K562 (cell line): ENCODE measurements around the gene KLHL6. TPM values are rescaled to one million over a fixed set of nuclear protein-coding genes. Genes with fewer than 3 reads are reported as not detected.

ENCODE experiments used
- ASH1L ChIP-seq: fragments of 450-650 bp; IDR thresholded peaks from 2 replicates; pipeline ENCODE4 v1.6.1; 2018; ENCODE audit warnings: borderline replicate concordance, mild to moderate bottlenecking, low read depth; ENCODE audit not compliant: partially characterized antibody
- ATF1 ChIP-seq, 2 experiments: fragments of 450-650 bp in 1 of 2; IDR thresholded peaks; 2 replicates each; pipeline ENCODE4 v1.6.1; 2016; ENCODE audit warnings: missing compliant biosample characterization in 1 of 2, missing genetic modification characterization in 1 of 2
- BACH1 ChIP-seq: fragments of 200-800 bp; sonication (Bioruptor generic); IDR thresholded peaks from 2 replicates; pipeline ENCODE4 v1.6.1; 2016; ENCODE audit warnings: missing genetic modification characterization, missing compliant biosample characterization
- CSDE1 ChIP-seq, 2 experiments: fragments of 450-650 bp; IDR thresholded peaks; 2 replicates each; pipeline ENCODE4 v1.6.1; 2016; ENCODE audit warnings: mild to moderate bottlenecking in 1 of 2
- GATA2 ChIP-seq: sonication (generic); formaldehyde crosslinking; IDR thresholded peaks from 2 replicates; pipeline ENCODE4 v1.4.0; 2020; ENCODE audit warnings: mild to moderate bottlenecking, missing genetic modification reagents
- KDM2B ChIP-seq: fragments of 250-450 bp; sonication (Bioruptor Pico); IDR thresholded peaks from 2 replicates; pipeline ENCODE4 v1.8.0; 2021; ENCODE audit warnings: mild to moderate bottlenecking, moderate library complexity
- MCM5 ChIP-seq: fragments of 450-650 bp; IDR thresholded peaks from 2 replicates; pipeline ENCODE4 v1.6.1; 2016; ENCODE audit warnings: low read depth
- TAF15 ChIP-seq: fragments of 200-400 bp; formaldehyde crosslinking; IDR thresholded peaks from 2 replicates; pipeline ENCODE4 v1.6.1; 2017; ENCODE audit warnings: mild to moderate bottlenecking, low read depth, low read length, moderate library complexity
- ZBED1 ChIP-seq: IDR thresholded peaks from 2 replicates; pipeline ENCODE4 v1.6.1; 2014
- ZNF124 ChIP-seq: sonication (generic); formaldehyde crosslinking; IDR thresholded peaks from 2 replicates; pipeline ENCODE4 v1.8.1; 2022; ENCODE audit warnings: missing genetic modification reagents
- ZNF212 ChIP-seq: fragments of 450-650 bp; formaldehyde crosslinking; IDR thresholded peaks from 2 replicates; pipeline ENCODE4 v1.4.0; 2020; ENCODE audit warnings: mild to moderate bottlenecking
- ZNF253 ChIP-seq: fragments of 250-450 bp; sonication (Bioruptor Pico); conservative IDR thresholded peaks from 2 replicates; pipeline ENCODE4 v1.6.1; 2021; ENCODE audit warnings: mild to moderate bottlenecking
- ZNF3 ChIP-seq: fragments of 250-450 bp; sonication (Bioruptor Pico); IDR thresholded peaks from 2 replicates; pipeline ENCODE4 v1.5.0; 2021; ENCODE audit warnings: mild to moderate bottlenecking, moderate library complexity
- ZNF696 ChIP-seq: fragments of 250-450 bp; sonication (Bioruptor Pico); conservative IDR thresholded peaks from 2 replicates; pipeline ENCODE4 v1.4.0; 2020; ENCODE audit warnings: mild to moderate bottlenecking, moderate library complexity
- polyA plus RNA-seq, 8 experiments: library from polyadenylated mRNA; depleted of rRNA in 4 of 8; stranded (reverse) in 5 of 8; unstranded in 3 of 8; fragments of >200 nt; fragmentation: Nextera tagmentation in 2 of 8; fragmentation: Illumina TruSeq in 1 of 8; extraction: Ambion mirVana in 2 of 8; extraction: Trizol in 1 of 8; gene quantifications; 2 replicates each; pipeline versions ENCODE4 v1.2.1 to v1.2.3, GENCODE V29; 2011 to 2014; ENCODE audit warnings: inconsistent platforms in 1 of 8, missing spikeins in 1 of 8
- total RNA-seq, 7 experiments: library from RNA; depleted of rRNA in 6 of 7; stranded (reverse); fragments of >200 nt in 6 of 7; fragmentation: Illumina TruSeq in 2 of 7; extraction: Trizol in 2 of 7; gene quantifications; 2 replicates each; pipeline versions ENCODE4 v1.2.1 to v1.2.3, GENCODE V29; 2011 to 2021; ENCODE audit warnings: low replicate concordance in 1 of 7
- TF ChIP-seq, protein P1 (sequence below): fragments of 250-450 bp; sonication (Bioruptor Pico); IDR thresholded peaks from 2 replicates; pipeline ENCODE4 v1.6.1; 2021; ENCODE audit warnings: mild to moderate bottlenecking
- TF ChIP-seq, protein P2 (sequence below): fragments of 250-450 bp; sonication (Bioruptor Pico); IDR thresholded peaks from 2 replicates; pipeline ENCODE4 v1.5.1; 2021; ENCODE audit warnings: mild to moderate bottlenecking
- TF ChIP-seq, protein P3 (sequence below): fragments of 250-450 bp; sonication (Bioruptor Pico); IDR thresholded peaks from 2 replicates; pipeline ENCODE4 v1.8.0; 2021; ENCODE audit warnings: moderate library complexity, mild to moderate bottlenecking, inconsistent platforms
- TF ChIP-seq, protein P4 (sequence below): fragments of 250-450 bp; sonication (Bioruptor Pico); IDR thresholded peaks from 2 replicates; pipeline ENCODE4 v1.5.0; 2020; ENCODE audit warnings: mild to moderate bottlenecking
- TF ChIP-seq, protein P5 (sequence below): sonication (generic); formaldehyde crosslinking; IDR thresholded peaks from 2 replicates; pipeline ENCODE4 v1.8.1; 2022; ENCODE audit warnings: missing genetic modification reagents

Gene KLHL6
- total and polyA plus RNA-seq, 9 of the 15 experiments (the other 6 are each of a cell fraction or from before 2014, with no cell fraction given), result 0.18 to 2.1 (median 1.4) TPM

DNA sequence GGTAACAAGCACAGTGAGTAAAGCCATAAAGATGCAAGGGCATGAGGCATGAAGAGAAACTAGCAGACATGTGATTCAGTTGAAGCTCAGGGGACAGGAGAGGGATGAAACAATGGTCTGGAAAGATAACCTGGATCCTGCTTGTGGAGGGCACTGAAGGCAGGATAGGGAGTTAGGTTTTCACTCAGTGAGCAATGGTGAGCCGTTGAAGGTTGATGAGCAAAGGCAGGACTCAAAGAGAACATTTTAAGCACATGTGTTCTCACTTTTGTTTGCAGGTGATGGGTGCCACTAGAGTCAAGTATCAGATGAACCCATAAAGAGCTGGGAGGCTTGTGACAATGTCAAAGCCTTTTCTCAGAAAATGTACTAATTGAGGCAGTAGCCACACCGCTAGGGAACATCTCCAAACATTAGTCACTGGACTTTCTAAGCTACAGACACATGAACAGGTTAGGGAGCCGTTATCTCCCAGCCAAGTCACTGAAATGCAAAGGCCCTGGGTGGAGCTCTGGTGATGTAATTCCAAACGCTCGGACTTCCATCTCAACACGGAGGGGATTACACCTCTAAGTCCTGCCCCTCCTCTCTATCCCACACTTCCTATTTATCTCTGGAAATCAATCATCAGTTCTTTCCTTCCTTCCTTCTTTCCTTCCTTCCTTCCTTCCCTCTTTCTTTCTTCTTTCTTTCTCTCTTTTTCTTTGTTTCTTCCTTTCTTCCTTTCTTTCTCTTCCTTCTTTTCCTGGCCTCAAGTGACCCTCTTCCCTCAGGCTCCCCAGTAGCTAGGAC, 22.7 kb downstream of the KLHL6 start (continued):
- TF ChIP-seq, protein P1, sequence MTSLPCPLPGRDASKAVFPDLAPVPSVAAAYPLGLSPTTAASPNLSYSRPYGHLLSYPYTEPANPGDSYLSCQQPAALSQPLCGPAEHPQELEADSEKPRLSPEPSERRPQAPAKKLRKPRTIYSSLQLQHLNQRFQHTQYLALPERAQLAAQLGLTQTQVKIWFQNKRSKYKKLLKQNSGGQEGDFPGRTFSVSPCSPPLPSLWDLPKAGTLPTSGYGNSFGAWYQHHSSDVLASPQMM, result no peak
- peak; percentile 40 for TF ChIP-seq ASH1L
- no peak for TF ChIP-seq ZBED1
- TF ChIP-seq ZNF212 (CRISPR knock-in tag), result no peak
- TF ChIP-seq TAF15, result no peak
- TF ChIP-seq, protein P2, sequence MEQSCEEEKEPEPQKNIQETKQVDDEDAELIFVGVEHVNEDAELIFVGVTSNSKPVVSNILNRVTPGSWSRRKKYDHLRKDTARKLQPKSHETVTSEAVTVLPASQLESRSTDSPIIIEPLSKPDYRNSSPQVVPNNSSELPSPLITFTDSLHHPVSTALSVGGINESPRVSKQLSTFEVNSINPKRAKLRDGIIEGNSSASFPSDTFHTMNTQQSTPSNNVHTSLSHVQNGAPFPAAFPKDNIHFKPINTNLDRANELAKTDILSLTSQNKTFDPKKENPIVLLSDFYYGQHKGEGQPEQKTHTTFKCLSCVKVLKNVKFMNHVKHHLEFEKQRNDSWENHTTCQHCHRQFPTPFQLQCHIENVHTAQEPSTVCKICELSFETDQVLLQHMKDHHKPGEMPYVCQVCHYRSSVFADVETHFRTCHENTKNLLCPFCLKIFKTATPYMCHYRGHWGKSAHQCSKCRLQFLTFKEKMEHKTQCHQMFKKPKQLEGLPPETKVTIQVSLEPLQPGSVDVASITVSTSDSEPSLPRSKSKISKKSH, result no peak
- no peak for TF ChIP-seq MCM5
- peak; percentile 73 for TF ChIP-seq BACH1
- TF ChIP-seq, protein P3, sequence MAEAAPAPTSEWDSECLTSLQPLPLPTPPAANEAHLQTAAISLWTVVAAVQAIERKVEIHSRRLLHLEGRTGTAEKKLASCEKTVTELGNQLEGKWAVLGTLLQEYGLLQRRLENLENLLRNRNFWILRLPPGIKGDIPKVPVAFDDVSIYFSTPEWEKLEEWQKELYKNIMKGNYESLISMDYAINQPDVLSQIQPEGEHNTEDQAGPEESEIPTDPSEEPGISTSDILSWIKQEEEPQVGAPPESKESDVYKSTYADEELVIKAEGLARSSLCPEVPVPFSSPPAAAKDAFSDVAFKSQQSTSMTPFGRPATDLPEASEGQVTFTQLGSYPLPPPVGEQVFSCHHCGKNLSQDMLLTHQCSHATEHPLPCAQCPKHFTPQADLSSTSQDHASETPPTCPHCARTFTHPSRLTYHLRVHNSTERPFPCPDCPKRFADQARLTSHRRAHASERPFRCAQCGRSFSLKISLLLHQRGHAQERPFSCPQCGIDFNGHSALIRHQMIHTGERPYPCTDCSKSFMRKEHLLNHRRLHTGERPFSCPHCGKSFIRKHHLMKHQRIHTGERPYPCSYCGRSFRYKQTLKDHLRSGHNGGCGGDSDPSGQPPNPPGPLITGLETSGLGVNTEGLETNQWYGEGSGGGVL (CRISPR knock-in tag), result no peak
- TF ChIP-seq ZNF253, result no peak
- no peak for TF ChIP-seq ATF1 (CRISPR knock-in tag; IDR thresholded peaks at IDR 0.05)
- peak; percentile 52 for TF ChIP-seq ATF1 (tag; IDR thresholded peaks at IDR 0.05)
- no peak for TF ChIP-seq CSDE1 (IDR thresholded peaks at IDR 0.05)
- no peak for TF ChIP-seq ZNF696 (CRISPR knock-in tag)
- TF ChIP-seq, protein P4, sequence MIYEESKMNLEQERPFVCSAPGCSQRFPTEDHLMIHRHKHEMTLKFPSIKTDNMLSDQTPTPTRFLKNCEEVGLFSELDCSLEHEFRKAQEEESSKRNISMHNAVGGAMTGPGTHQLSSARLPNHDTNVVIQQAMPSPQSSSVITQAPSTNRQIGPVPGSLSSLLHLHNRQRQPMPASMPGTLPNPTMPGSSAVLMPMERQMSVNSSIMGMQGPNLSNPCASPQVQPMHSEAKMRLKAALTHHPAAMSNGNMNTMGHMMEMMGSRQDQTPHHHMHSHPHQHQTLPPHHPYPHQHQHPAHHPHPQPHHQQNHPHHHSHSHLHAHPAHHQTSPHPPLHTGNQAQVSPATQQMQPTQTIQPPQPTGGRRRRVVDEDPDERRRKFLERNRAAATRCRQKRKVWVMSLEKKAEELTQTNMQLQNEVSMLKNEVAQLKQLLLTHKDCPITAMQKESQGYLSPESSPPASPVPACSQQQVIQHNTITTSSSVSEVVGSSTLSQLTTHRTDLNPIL, result no peak
- TF ChIP-seq GATA2, result no peak
- TF ChIP-seq KDM2B (CRISPR knock-in tag), result no peak
- TF ChIP-seq ZNF3 (CRISPR knock-in tag), result no peak
- TF ChIP-seq, protein P5, sequence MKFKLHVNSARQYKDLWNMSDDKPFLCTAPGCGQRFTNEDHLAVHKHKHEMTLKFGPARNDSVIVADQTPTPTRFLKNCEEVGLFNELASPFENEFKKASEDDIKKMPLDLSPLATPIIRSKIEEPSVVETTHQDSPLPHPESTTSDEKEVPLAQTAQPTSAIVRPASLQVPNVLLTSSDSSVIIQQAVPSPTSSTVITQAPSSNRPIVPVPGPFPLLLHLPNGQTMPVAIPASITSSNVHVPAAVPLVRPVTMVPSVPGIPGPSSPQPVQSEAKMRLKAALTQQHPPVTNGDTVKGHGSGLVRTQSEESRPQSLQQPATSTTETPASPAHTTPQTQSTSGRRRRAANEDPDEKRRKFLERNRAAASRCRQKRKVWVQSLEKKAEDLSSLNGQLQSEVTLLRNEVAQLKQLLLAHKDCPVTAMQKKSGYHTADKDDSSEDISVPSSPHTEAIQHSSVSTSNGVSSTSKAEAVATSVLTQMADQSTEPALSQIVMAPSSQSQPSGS, result no peak
- no peak for TF ChIP-seq ZNF124 (CRISPR knock-in tag)
